ENCODE measurements around the gene PROKR1.
"Not testable (repeated sequence)": the region's sequence is repeated elsewhere in the genome, so short reads cannot be mapped to it uniquely, and the experiment has no call there.

PROKR1 gene

GRCh38 chr2:68643011-68643873 is at the start of gene PROKR1:
PROKR1 (plus strand) TSS chr2:68643579; CDS start chr2:68645822, 2,243 bp downstream.
- no peak for DNase-seq

GRCh38 chr2:68594041-68594440 is 49.3 kb upstream of the PROKR1 start:
- DNase-seq, result no peak

GRCh38 chr2:68594674-68595492 is 48.5 kb upstream of the PROKR1 start:
- DNase-seq, result no peak

- DNase-seq, result not testable (repeated sequence)
These were observed 47.9 kb upstream of the PROKR1 start for GRCh38 chr2:68595493-68595785.

- DNase-seq, result not testable (repeated sequence)
These were observed 42.9 kb upstream of the PROKR1 start for GRCh38 chr2:68600495-68600894.

GRCh38 chr2:68603059-68603458 is 40.3 kb upstream of the PROKR1 start:
- DNase-seq, result no peak

- no peak for DNase-seq
These were observed 39.3 kb upstream of the PROKR1 start for GRCh38 chr2:68604077-68604476.

GRCh38 chr2:68605939-68606338 is 37.4 kb upstream of the PROKR1 start:
- DNase-seq, result no peak

GRCh38 chr2:68606759-68607158 is 36.6 kb upstream of the PROKR1 start:
- no peak for DNase-seq

GRCh38 chr2:68607837-68608236 is 35.5 kb upstream of the PROKR1 start:
- no peak for DNase-seq

- no peak for DNase-seq
These were observed 30.4 kb upstream of the PROKR1 start for GRCh38 chr2:68612765-68613519.

GRCh38 chr2:68620772-68621171 is 22.6 kb upstream of the PROKR1 start:
- no peak for DNase-seq

- DNase-seq, result no peak
These were observed 19.6 kb upstream of the PROKR1 start for GRCh38 chr2:68623820-68624219.

GRCh38 chr2:68627615-68628014 is 15.8 kb upstream of the PROKR1 start:
- DNase-seq, result no peak

- no peak for DNase-seq
These were observed 11.4 kb upstream of the PROKR1 start for GRCh38 chr2:68632021-68632420.

GRCh38 chr2:68637047-68637446 is 6.3 kb upstream of the PROKR1 start:
- no peak for DNase-seq

- no peak for DNase-seq
These were observed 601 bp downstream of the PROKR1 start for GRCh38 chr2:68643874-68644485.

- no peak for DNase-seq
These were observed 2.1 kb downstream of the PROKR1 start for GRCh38 chr2:68645523-68645922.

- DNase-seq, result no peak
These were observed 2.9 kb downstream of the PROKR1 start for GRCh38 chr2:68646303-68646702.

- DNase-seq, result no peak
These were observed 7.3 kb downstream of the PROKR1 start for GRCh38 chr2:68650645-68651044.

- DNase-seq, result no peak
These were observed 9.7 kb downstream of the PROKR1 start for GRCh38 chr2:68653034-68653433.

- DNase-seq, result no peak
These were observed 10.2 kb downstream of the PROKR1 start for GRCh38 chr2:68653538-68653982.

GRCh38 chr2:68658266-68658665 is 14.9 kb downstream of the PROKR1 start:
- DNase-seq, result no peak
